Measurements from ENCODE around the gene URAD.
"Not testable (repeated sequence)": the region's sequence is repeated elsewhere in the genome, so short reads cannot be mapped to it uniquely, and the experiment has no call there.

Gene URAD, protein sequence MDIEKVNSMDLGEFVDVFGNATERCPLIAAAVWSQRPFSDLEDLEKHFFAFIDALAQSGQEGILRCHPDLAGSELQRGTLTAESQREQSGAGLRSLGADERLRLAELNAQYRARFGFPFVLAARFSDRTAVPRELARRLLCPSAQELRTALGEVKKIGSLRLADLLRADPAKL

DNA sequence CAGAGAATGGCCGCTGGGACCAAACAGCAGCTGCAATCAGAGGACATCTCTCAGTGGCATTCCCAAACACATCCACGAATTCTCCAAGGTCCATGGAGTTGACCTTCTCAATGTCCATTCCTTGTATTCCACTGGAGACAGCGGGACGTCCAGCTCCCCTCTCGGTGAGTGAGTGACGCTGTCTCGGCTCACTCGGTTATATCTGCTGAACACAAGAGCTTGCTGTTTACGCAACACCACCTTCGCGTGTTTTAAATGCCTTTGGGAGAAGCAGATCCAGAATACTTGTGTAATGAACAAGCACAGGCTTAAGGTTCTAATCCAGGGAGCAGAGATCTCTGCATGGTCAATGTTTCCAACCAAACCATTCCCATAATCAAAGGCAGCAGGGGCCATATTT lies at the start of gene URAD:
TSS of gene URAD (minus strand) at position 174 of the 400 bp plus-strand sequence. CDS start at position 118, 56 bp downstream.
- no peak for DNase-seq (ENCODE audit: low read depth, low spot score)

DNA sequence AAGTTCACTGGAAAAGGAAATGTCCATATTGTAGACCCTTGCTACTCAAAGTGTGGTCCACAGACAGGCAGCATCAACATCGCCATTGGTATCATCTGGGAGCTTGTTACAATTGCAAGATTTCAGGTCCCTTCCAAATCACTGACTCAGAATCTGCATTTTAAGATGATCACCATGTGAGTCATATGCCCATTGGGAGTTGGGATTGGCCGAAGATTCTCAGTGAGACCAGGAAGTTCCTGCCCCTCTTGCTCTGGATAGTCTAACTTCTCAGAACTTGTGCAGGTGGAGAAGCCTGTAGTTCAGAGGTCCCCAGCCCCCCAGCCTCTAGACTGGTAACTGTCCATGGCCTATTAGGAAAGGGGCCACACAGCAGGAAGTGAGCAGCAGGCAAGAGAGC lies 48.9 kb upstream of the URAD start:
- no peak for DNase-seq (ENCODE audit: low read depth, low spot score)

DNA sequence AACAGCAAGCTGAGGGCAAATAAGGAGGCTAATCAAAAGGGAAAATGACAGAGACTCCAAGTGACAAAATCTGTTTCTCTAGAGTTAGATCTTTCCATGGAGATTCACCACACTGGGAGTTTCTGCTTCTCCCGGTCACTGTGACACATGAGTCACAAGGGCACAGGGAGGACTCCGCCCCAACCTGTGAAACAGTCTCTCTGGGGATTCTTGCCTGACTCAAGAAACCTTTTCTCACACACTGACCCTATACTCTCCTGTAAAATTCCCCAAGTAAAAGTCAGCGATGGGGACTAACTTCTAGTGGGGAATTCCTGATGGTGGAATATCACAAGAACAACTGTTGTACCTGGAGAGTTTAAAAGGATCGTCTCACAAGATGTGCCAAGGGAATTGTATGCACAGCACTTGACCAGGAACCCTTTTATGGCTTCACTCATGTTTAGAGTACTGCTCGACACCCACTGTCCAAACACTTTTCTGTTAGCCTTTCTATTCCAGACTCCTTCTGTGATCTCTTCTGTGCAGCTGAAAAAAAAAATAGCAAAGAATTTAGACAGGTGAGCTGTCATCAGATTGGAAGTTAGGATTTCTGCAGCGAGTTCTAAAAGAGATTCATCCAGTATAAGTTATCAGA lies 46.8 kb upstream of the URAD start:
- no peak for DNase-seq (ENCODE audit: low read depth, low spot score)

DNA sequence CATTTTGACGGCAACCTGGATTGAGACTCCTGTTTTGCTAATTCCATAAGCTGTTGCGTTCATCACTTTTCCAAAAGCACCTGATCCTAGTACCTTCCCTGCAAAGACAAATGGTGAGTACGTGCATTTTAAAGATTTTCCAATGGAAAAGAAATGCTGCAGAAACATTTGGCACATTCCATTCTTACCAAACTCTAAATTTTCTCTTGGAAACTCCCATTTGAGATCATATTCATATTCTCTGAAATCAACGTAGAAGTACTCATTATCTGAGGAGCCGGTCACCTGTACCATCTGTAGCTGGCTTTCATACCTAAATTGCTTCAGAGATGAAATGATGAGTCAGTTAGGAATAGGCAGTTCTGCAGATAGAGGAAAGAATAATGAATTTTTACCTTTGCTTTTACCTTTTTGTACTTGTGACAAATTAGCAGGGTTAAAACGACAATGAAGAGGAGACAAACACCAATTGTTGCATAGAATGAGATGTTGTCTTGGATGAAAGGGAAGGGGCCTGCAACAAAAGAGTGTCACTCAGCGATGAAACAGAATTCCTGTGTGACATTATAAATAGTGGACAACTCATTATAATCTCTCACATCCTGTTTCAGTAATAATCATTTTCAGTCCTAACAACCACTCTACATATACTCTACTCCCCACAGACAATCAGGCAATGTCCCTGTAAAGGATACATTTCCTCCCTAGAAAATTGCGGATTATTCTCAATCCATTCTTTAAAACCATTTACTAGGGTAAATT lies 45.6 kb upstream of the URAD start:
- DNase-seq (ENCODE audit: low read depth, low spot score) = no peak

DNA sequence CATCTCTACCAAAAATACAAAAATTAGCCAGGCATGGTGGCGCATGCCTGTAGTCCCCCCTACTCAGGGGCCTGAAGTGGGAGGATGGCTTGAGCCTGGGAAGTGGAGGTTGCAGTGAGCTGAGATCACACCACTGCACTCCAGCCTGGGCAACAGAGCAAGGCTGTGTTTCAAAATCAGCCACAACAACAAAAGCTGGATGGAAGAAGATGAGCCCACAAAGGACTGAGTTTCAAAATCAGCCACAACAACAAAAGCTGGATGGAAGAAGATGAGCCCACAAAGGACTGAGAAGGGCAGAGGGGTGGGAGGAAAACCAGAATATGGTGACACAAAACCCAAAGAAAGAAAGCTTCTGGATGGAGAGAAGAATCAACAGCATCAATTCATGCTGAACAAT lies 43.9 kb upstream of the URAD start:
- DNase-seq (ENCODE audit: low read depth, low spot score) = not testable (repeated sequence)

DNA sequence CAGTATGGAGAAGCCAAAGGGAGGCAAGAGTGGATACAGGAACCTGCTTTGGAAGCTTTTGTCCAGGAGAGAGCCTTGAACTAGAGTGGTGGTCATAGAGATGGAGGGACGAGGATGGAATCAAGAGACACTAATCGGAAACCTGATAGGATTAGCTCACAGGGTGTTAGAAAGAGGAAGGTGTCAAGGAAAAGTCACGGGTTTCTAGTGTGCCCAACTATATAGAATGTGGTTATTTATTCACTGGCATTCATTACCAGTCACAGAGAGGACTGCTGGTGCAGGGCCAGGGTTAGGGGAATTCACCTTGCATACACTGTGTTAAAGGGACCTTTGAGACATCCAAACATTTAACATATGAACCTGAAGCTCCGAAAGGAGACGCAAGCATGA lies 43.4 kb upstream of the URAD start:
- DNase-seq (ENCODE audit: low read depth, low spot score) = no peak

DNA sequence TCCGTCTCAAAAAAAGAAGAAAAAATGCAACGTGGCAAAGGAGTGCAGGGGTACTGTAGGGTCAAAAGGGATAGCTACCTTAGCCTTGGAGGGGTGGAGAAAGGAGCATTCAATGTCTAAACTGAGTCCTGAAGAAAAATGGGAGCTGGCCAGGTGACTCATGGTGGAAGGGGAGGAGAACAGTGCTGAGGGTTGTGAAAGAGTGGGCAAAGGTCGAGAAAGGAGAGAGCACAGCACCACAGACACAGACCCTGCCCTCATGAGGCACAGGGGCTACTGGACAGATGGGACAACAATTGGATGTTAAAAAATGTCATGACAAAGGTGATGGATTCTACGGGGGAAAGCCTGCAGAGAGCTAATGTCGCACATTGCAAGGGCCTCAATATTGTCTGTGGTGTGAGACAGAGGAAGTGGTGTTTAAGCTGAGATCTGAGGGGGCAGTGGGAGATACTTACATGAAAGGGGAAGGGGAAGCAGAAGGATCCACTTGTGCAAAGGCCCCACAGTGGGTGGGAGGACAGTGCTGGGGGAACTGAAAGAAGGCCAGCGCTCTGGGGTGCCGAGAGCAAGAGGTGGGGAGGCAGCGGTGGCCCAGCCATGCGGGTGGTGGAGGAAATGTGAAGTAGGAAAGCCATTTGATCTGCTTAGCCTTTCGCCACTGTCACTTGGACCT lies 42.9 kb upstream of the URAD start:
- no peak for DNase-seq (ENCODE audit: low read depth, low spot score)

DNA sequence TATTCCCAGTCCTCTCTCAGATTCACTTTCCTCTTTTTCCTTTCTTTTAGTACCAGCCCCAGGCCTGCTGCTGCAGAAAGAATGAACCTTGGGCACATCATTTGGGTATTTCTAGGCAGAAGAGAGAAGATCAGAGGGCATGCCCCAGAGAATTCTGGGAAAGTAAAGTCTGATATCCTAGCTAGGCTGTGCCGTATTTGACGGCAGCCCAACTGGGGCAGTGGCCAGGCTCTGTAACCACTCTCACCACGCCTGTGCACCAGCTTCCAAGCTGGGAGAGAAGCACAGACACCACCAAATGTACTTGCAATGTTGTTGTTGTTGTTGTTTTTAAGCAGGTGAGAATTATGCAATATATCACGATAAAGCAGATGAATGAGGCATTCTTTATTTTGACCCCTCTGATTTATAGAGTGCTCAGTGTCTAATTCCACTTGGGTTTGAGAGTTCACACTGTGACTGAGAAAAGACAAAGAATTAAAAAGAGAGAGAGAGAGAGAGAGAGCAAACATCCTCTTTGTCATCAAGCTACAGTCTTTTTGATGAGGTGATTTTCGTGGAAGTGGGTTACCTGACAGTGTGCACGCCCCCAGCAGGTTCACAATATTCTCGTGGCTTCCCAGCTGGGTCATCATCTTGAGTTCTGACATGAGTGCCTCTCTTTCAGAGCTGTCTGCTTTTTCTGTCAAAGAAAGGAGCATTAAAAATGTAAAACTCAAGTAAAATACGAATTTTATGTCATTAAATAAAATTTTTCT lies 39.3 kb upstream of the URAD start:
- no peak for DNase-seq (ENCODE audit: low read depth, low spot score)

DNA sequence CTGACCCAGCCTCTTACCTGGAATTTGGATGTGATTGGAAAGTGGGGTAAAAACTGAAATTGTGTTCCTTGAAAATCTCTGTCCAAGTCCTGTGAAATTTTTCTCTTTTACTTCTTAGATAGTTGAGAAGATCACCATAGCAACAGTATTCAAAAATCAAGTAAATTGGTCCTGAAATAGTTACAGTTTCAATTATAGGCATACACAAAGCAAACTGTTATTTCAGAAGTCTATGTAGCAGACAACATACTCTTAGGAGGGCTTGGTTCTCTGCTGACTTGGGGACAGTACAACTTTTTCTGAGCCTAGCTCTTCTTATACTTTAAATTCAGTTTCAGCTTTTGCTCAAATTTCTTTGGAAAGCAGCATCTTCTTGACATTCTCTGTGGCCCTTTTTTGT lies 38.6 kb upstream of the URAD start:
- DNase-seq (ENCODE audit: low read depth, low spot score) = no peak

DNA sequence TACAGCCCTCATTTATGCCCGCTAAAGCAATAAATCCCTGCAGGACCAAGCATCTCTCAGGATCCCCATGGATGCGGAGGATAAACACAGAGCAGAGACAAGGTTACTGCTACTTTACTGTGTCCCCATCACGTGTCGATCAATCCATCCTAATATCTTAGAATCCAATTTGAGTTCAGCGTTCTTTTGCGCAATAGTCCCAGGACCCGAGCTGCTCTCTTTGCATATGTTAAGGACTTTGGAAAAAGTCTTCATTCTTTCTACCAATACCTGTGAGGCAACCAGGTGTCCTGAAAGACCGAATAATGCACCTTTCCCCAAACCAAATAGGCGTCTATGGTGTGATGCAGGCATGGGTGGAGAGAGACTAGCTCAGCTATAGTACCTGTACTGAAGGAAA lies 38.0 kb upstream of the URAD start:
- DNase-seq (ENCODE audit: low read depth, low spot score) = no peak

DNA sequence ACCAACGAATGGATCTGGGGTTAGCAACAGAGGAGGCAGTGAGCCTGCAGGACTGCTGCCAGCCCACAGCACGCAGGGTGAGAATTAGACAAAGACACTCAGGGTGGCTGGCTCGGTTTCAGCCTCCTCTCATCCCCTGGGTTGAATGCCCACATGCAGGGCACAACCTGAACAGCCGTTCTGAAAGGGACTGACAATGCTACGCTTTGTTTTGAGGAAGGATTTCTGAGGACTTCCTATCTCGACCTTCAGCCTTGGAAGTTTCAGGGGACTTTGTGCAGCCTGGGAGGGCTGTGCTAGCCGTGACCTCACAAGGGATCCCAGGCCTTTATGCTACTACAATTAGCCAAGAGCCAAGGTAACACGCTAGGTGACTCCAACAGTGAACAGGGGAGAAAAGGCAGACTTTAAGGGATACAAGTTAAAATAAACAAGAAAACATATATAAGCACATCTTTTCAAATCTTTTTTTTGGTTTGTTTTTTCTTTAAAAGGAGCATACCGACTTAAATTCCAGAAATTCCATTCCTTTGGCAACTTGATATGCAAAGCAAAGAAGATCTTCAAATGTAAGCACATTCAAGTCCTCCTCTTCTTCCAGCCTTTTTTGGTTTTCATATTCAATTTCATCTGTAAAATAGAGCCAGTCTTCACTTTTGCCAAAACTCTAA lies 34.5 kb upstream of the URAD start:
- DNase-seq (ENCODE audit: low read depth, low spot score) = no peak

DNA sequence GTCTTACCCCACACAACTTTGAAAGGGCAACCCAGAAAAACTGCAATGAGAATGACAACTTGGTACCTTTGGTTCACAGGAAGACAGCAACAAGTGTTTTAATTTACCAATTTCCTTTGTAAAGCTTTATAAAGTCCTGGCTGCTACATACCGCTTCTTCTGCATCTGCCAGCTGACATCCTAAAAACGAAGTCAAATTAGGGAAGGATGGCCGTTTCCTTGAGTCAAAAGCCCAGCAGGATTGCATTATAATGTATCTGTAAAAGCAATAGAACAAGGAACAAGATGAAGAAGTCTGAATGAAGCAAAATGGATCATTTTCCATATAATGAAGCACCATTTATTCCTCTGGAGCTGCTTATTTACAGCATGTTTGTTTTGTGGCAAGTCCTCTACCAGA lies 25.8 kb upstream of the URAD start:
- no peak for DNase-seq (ENCODE audit: low read depth, low spot score)

DNA sequence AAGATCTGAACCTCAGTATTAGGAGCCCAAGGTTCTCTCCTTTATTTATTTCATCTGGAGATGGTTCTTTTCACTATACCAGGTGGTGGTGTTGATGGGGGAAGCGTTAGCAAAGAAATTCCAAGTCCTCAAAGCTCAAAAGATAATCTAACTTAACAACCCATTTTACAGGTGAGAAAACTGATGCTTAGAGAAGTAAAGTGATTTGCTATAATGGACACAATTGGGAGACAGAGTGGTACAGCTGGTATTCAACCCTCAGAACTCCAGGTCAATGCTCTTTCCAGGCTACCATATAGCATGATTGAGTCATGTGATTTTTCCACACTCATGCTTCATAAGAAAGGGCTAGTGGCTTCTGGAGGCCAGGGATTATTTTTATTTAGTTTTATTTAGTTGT lies 25.0 kb upstream of the URAD start:
- no peak for DNase-seq (ENCODE audit: low read depth, low spot score)

DNA sequence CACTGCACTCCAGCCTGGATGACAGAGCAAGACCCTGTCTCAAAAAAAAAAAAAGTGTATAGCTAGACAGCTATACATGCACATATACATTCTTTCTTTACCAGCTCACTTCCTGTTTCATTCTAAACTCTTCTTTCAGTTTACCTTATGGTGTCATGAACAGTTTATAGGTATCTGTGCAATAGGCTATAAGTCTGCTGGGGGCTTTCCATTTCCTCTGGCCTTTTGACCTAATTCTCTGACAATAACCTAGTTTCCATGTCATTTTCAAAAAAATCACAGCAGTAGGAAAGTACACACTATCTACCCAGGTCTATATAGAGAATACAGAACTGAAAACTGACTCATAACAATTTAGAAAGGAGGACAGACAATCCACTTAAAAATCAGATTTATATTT lies 24.4 kb upstream of the URAD start:
- DNase-seq (ENCODE audit: low read depth, low spot score) = no peak

DNA sequence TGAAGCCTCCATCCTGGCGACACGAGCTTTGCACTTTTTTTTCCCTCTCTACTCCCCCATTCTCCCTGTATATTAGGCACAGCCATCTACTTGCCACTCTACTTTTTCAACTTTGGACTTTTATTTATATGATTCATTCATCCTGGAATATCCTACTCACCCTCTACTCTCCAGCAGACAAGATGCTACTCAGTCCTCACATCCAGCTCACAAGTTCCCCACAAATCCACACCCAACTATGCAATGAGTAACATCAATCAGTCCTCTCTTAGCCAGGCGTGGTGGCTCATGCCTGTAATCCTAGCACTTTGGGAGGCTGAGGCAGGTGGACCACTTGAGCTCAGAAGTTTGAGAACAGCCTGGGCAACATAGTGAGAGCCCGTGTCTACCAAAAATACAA lies 23.9 kb upstream of the URAD start:
- DNase-seq (ENCODE audit: low read depth, low spot score) = no peak

DNA sequence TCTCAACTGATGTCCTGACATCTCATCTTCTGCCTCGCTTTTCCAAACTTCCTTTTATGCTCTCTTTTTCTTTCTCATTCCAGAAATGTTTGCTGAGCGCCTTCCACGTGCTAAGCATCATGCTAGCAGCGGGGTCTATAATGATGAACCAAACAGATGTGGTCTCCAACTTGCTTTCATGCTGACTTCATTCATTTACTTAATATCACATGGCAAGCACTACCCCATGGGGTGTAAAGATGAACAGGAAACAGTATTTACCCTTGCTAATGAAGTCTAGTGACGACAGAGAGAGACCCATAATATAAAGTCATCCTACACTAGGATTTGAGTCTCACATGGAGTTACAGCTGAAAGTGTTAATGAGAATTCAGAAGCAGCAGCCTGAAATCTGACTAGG lies 21.6 kb upstream of the URAD start:
- no peak for DNase-seq (ENCODE audit: low read depth, low spot score)

DNA sequence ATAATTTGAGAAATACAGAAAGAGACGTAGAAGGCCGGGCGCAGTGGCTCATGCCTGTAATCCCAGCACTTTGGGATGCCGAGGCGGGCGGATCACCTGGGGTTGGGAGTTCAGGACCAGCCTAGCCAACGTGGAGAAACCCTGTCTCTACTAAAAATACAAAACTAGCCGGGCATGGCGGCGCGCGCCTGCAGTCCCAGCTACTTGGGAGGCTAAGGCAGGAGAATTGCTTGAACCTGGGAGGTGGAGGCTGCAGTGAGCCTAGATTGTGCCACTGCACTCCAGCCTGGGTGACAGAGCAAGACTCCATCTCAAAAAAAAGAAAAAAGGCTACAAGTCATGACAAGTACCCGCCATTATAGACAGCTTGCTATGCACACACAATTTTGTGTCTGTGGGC lies 16.5 kb upstream of the URAD start:
- DNase-seq (ENCODE audit: low read depth, low spot score) = not testable (repeated sequence)

DNA sequence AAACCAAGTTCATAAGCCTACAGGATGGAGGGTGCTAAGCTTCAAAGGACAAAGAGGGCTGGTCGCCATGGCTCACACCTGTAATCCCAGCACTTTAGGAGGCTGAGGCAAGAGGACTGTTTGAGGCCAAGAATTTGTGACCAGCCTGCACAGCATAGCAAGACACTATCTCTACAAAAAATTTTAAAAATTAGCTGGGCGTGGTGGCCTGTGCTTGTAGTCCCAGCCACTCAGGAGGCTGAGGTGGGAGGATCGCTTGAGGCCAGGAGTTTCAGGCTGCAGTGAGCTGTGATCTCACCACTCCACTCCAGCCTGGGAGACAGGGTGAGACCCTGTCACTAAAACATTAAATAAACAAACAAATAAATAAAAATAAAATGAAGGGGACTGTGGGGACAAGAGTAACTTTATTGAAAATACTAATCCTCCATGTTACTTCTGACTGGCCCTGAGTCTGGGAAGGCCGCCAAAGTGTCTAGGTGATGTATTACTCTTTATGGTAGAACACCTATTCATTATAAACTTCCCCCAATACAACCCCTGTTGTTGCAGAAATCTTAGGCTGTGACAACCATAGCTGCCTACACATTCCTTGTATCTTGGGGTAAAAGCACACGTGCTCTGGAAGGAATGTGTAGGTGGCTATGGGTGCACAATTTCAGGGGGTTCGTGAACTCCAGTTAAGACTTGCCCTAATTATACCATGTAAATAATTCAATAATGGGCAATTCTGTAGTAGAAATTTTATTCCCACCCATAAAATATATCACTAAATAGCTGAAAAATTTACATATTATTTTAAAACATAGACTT lies 14.6 kb upstream of the URAD start:
- no peak for DNase-seq (ENCODE audit: low read depth, low spot score)

DNA sequence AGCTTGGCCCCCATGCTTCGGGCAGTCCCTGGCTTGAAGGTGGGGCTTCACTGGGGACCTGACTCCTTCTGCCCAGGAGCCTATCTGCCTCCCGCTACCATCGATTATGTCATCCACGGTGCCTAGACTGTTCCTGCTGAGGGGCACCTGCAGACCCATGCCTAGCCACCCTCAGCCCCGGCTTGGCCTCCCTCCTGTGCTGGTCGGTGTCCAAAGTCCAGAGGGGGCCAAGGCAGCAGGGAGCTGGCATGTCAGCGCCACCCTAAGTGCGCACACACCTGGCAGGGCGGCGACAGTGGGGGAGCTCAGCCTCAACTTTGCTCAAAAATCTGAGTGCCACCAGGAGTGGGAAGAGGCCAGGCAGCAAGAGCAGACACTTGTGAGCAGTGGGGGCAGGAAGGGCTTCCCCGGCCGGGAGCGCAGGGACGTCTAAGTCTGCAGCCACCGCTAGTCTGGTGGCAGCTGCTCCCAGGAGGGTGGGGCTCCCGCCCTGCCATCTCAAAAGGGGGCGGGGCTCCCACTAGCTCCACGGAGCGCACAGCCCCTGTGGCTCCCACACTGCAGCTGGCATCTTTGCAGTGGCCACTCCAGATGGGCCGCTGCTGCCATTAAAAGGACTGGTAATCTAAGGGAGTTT lies 13.5 kb upstream of the URAD start:
- DNase-seq (ENCODE audit: low read depth, low spot score) = no peak

DNA sequence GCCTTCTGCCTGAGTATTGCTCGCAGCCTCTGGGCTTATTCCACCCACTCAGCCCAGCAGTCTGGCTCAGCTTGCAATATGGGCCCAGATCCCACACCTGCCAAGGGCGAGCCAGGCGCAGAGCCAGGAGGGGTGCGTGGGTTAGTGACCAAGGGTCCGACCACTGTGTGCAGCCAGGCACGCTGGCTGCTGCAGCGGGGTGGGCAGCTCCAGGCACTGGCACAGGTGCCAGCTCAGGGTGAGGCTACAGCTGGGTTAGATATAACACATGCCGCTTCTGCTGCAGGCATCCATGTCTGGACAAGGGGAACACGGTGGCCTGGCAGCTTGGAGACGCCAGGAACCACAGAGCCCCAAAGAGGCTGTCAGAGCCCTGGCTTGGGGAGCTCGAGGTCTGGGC lies 12.6 kb upstream of the URAD start:
- DNase-seq (ENCODE audit: low read depth, low spot score) = no peak
